IPS DF 19.7 (cell line): ENCODE measurements around the gene ADAM33.

Source experiments
- DNase-seq: peaks from one replicate; pipeline ENCODE4 v3.0.0-alpha.2; 2013; ENCODE audit warnings: low read depth, low spot score

The ADAM33 gene

GRCh38 chr20:3648951-3649350 lies 32.9 kb downstream of the ADAM33 start:
- no peak for DNase-seq

- DNase-seq, result no peak
Observed at GRCh38 chr20:3647473-3647872, 34.3 kb downstream of the ADAM33 start.

GRCh38 chr20:3646651-3647050 lies 35.2 kb downstream of the ADAM33 start:
- no peak for DNase-seq

- DNase-seq, result no peak
Observed at GRCh38 chr20:3646067-3646440, 35.8 kb downstream of the ADAM33 start.

- DNase-seq, result no peak
Observed at GRCh38 chr20:3645309-3646066, 36.3 kb downstream of the ADAM33 start.

GRCh38 chr20:3640259-3640658 lies 41.6 kb downstream of the ADAM33 start:
- DNase-seq, result no peak

GRCh38 chr20:3635346-3635745 lies 46.5 kb downstream of the ADAM33 start:
- DNase-seq, result no peak

- DNase-seq, result no peak
Observed at GRCh38 chr20:3633913-3634478, 47.8 kb downstream of the ADAM33 start.

- DNase-seq, result no peak
Observed at GRCh38 chr20:3632311-3633004, 49.4 kb downstream of the ADAM33 start.

- DNase-seq, result no peak
Observed at GRCh38 chr20:3631534-3631933, 50.3 kb downstream of the ADAM33 start.

GRCh38 chr20:3630429-3630828 lies 51.4 kb downstream of the ADAM33 start:
- DNase-seq, result no peak

- DNase-seq, result no peak
Observed at GRCh38 chr20:3629893-3630292, 51.9 kb downstream of the ADAM33 start.

GRCh38 chr20:3628502-3629314 lies 53.1 kb downstream of the ADAM33 start:
- DNase-seq, result no peak

GRCh38 chr20:3627476-3627875 lies 54.3 kb downstream of the ADAM33 start:
- no peak for DNase-seq

GRCh38 chr20:3622406-3622805 lies 59.4 kb downstream of the ADAM33 start:
- no peak for DNase-seq

- no peak for DNase-seq
Observed at GRCh38 chr20:3621111-3621510, 60.7 kb downstream of the ADAM33 start.
